Sigmoid colon (tissue), 7 donors: Measurements from ENCODE around the gene GEMIN7. TPM values are rescaled to one million over a fixed set of nuclear protein-coding genes. Genes with fewer than 3 reads are reported as not detected.

Experiments used
- DNase-seq: peaks from one replicate; pipeline ENCODE4 v3.0.0-alpha.2; 2019
- H3K27ac ChIP-seq, 4 donors: fragments of 200-600 bp; sonication (generic); one replicate each; pipeline ENCODE4 v1.5.1; 2016 to 2019; ENCODE audit warnings: mild to moderate bottlenecking in 1 of 4
- H3K27me3 ChIP-seq, 3 donors: fragments of 200-600 bp; sonication (generic); one replicate each; pipeline ENCODE4 v1.5.1; 2019; ENCODE audit warnings: mild to moderate bottlenecking in 1 of 3
- H3K36me3 ChIP-seq, 4 donors: fragments of 200-600 bp; sonication (generic); one replicate each; pipeline ENCODE4 v1.5.1; 2016 to 2019
- H3K4me1 ChIP-seq, 4 donors: fragments of 200-600 bp; sonication (generic); one replicate each; pipeline ENCODE4 v1.5.1; 2017 to 2019
- H3K4me3 ChIP-seq, 4 donors: fragments of 200-600 bp; sonication (generic); one replicate each; pipeline ENCODE4 v1.5.1; 2017 to 2019; ENCODE audit warnings: mild to moderate bottlenecking in 2 of 4, moderate library complexity in 1 of 4
- H3K9me3 ChIP-seq, 4 donors: fragments of 200-600 bp in 3 of 4; sonication (generic) in 3 of 4; one replicate each; pipeline versions ENCODE4 v1.5.1 to v1.6.1; 2013 to 2019
- EP300 ChIP-seq, 4 donors: sonication (generic); formaldehyde crosslinking; IDR thresholded peaks; one replicate each; pipeline ENCODE4 v1.6.1; 2017; ENCODE audit warnings: antibody characterized with exemption in 4 of 4
- POLR2A ChIP-seq, 2 donors: fragments of 450-650 bp; IDR thresholded peaks; one replicate each; pipeline ENCODE4 v1.6.1; 2016; ENCODE audit warnings: antibody characterized with exemption in 2 of 2, mild to moderate bottlenecking in 2 of 2, moderate library complexity in 2 of 2
- POLR2AphosphoS5 ChIP-seq, 4 donors: sonication (generic); formaldehyde crosslinking; IDR thresholded peaks; one replicate each; pipeline ENCODE4 v1.6.1; 2017; ENCODE audit warnings: antibody characterized with exemption in 4 of 4
- WGBS, 2 donors: extraction: QIAGEN DNeasy Blood & Tissue Kit; methylation state at CpG; one replicate each; pipeline ENCODE4 v1.1.7; 2013; 5-methylcytosine and 5-hydroxymethylcytosine counted together
- intact Hi-C: fragments of 100-400 bp; cut with DNase I; formaldehyde crosslinking; loops from one replicate; pipeline ENCODE4 v1.15.1; 2023
- polyA plus RNA-seq, 3 donors: library from polyadenylated mRNA; stranded (reverse); fragments of 200-250 nt; gene quantifications; one replicate each; pipeline ENCODE4 v1.2.3, GENCODE V29; 2013
- total RNA-seq, 4 donors: library from RNA; depleted of rRNA; stranded (reverse); fragments of >200 nt; gene quantifications; one replicate each; pipeline ENCODE4 v1.1.0, GENCODE V29; 2016
- TF ChIP-seq, protein P1 (sequence below), 4 experiments: fragments of 450-650 bp in 3 of 4; fragments of 200-600 bp in 1 of 4; IDR thresholded peaks; one replicate each; pipeline ENCODE4 v1.5.1; 2016 to 2019; ENCODE audit warnings: antibody characterized with exemption in 4 of 4, mild to moderate bottlenecking in 3 of 4, moderate library complexity in 2 of 4
- donor health status: healthy with polysubstance abuse.
- donor health status: Bipolar disorder and iron deficiency.
- donor health status: healthy.

GEMIN7 gene
- total and polyA plus RNA-seq, 7 donors = 10.3 to 31.2 (median 18.2) TPM

DNA sequence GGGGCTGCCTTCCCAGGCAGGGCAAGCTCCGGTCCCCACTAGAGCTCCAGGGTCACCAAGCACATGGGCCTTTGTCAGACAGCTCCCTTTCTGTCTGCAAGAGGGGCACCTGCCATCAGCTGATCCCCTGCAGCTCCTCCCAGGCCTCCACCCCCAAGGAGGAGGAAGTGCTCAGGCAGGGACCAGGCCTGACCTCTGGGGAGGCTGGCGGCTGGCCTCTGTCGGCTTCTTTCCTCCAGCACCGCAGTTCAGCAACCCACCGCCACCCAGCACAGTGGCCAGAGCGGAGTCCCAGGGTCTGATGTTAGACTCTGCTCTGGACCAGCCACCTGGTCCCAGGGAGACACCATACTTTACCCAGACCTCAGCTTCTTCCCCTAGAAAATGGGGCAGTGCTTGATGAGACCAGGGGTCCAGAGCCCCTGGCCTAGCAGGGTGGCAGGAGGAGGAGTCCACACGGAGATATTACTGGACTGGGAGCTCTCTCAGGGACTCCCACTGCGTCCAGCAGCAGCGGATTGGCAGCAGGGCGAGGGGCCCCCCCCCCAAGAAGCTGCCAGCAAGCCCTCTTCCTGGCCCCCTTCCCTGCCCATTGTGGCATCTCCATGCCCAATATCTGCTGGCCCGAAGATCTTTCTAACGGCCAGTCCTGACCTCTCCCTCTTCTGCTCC lies 57.6 kb downstream of the GEMIN7 start:
- H3K27ac ChIP-seq = peak overlapping the region in 3 of 4 donors; percentile 66 to 68 (median 67)
- peaks cover 0 to 22% (median 21%) of the 10 kb centered on the region in 4 donors for H3K4me1 ChIP-seq
- no peaks in the 10 kb centered on the region for H3K27me3 ChIP-seq
- DNase-seq = no peak
- H3K36me3 ChIP-seq = peaks cover 0 to 15% (median 6%) of the 10 kb centered on the region in 4 donors
- TF ChIP-seq EP300 (IDR thresholded peaks at IDR 0.05) (no peak), POLR2A (IDR thresholded peaks at IDR 0.05) (no peak), POLR2AphosphoS5 (IDR thresholded peaks at IDR 0.05) (no peak)
- TF ChIP-seq, protein P1, sequence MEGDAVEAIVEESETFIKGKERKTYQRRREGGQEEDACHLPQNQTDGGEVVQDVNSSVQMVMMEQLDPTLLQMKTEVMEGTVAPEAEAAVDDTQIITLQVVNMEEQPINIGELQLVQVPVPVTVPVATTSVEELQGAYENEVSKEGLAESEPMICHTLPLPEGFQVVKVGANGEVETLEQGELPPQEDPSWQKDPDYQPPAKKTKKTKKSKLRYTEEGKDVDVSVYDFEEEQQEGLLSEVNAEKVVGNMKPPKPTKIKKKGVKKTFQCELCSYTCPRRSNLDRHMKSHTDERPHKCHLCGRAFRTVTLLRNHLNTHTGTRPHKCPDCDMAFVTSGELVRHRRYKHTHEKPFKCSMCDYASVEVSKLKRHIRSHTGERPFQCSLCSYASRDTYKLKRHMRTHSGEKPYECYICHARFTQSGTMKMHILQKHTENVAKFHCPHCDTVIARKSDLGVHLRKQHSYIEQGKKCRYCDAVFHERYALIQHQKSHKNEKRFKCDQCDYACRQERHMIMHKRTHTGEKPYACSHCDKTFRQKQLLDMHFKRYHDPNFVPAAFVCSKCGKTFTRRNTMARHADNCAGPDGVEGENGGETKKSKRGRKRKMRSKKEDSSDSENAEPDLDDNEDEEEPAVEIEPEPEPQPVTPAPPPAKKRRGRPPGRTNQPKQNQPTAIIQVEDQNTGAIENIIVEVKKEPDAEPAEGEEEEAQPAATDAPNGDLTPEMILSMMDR (IDR thresholded peaks at IDR 0.05) = no peak
- H3K9me3 ChIP-seq = no peaks in the 10 kb centered on the region
- WGBS, 2 donors = 84 to 92% methylated on average over 12 of the region's 12 CpGs
- intact Hi-C loops = no loop called here
- H3K4me3 ChIP-seq = no peak overlapping the region

DNA sequence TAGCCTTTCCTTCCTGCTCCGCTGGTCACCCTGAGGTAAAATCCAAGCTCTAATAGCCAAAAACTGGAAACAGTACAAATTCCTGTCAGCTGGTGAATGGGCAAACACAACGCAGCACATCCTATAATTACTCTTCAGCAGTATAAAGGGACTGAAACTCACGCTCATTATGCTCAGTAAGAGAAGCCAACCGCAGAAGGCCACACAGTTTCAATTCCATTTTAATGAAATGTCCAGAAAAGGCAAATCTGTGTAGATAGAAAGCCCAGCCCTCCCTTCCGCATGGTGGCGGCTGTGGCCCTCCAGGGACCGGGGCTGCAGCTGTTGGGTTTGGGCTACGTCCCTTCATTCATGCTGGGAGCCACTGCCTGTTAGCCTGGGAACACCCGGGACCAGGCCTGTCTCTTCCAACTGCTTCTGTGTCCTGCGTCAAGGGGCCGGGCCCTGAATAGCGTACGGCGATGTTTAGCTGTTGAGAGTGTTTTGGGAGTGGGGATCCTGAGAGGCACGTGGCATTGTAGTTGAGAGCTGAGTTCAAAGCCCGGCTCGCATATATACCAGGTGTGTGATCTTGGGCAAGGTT lies 58.2 kb downstream of the GEMIN7 start:
- H3K9me3 ChIP-seq = no peaks in the 10 kb centered on the region
- H3K27me3 ChIP-seq = no peaks in the 10 kb centered on the region
- intact Hi-C loops = no loop called here
- H3K36me3 ChIP-seq = peaks cover 5 to 21% (median 11%) of the 10 kb centered on the region in 4 donors
- DNase-seq = no peak
- H3K27ac ChIP-seq = peak overlapping the region; percentile 12 to 68 (median 66)
- H3K4me1 ChIP-seq = peaks cover 0 to 22% (median 21%) of the 10 kb centered on the region in 4 donors
- WGBS, 2 donors = 80 to 90% methylated on average over 17 of the region's 17 CpGs
- TF ChIP-seq POLR2A (IDR thresholded peaks at IDR 0.05) (no peak), POLR2AphosphoS5 (IDR thresholded peaks at IDR 0.05) (peak in 2 of 4 donors; percentile 54 to 56)
- TF ChIP-seq, protein P1 (IDR thresholded peaks at IDR 0.05) = no peak
- peak overlapping the region in 1 of 4 donors; percentile 14 for H3K4me3 ChIP-seq

DNA sequence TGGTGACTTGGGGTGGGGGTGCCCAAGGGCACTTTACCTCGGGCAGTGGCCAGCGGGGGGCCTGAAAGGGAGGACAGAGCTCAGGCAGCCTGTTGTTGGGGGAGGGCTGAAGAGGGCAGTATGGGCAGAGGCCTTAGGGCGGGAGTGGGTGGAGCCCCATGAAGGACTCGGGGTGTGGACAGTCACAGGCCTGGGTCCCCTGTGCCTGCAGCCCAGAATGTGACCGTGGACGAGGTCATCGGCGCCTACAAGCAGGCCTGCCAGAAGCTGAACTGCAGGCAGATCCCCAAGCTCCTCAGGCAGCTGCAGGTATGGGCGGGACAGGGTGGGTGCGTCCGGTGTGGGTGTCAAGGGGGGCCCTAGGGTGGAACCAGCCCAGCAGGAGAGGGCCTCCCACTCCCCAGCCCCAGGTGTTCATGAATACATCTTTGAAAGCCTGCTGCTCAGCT lies 59.3 kb downstream of the GEMIN7 start:
- H3K4me3 ChIP-seq = no peak overlapping the region
- TF ChIP-seq, protein P1 (IDR thresholded peaks at IDR 0.05) = no peak
- TF ChIP-seq EP300 (IDR thresholded peaks at IDR 0.05) = no peak
- H3K36me3 ChIP-seq = peaks cover 9 to 31% (median 19%) of the 10 kb centered on the region in 4 donors
- intact Hi-C loops = no loop called here
- 46 to 72% methylated on average over 11 of the region's 11 CpGs for WGBS, 2 donors
- H3K9me3 ChIP-seq = no peaks in the 10 kb centered on the region
- DNase-seq = no peak
- H3K27ac ChIP-seq = peak overlapping the region in 1 of 4 donors; percentile 68
- no peaks in the 10 kb centered on the region for H3K27me3 ChIP-seq
- H3K4me1 ChIP-seq = peaks cover 0 to 22% (median 21%) of the 10 kb centered on the region in 4 donors

DNA sequence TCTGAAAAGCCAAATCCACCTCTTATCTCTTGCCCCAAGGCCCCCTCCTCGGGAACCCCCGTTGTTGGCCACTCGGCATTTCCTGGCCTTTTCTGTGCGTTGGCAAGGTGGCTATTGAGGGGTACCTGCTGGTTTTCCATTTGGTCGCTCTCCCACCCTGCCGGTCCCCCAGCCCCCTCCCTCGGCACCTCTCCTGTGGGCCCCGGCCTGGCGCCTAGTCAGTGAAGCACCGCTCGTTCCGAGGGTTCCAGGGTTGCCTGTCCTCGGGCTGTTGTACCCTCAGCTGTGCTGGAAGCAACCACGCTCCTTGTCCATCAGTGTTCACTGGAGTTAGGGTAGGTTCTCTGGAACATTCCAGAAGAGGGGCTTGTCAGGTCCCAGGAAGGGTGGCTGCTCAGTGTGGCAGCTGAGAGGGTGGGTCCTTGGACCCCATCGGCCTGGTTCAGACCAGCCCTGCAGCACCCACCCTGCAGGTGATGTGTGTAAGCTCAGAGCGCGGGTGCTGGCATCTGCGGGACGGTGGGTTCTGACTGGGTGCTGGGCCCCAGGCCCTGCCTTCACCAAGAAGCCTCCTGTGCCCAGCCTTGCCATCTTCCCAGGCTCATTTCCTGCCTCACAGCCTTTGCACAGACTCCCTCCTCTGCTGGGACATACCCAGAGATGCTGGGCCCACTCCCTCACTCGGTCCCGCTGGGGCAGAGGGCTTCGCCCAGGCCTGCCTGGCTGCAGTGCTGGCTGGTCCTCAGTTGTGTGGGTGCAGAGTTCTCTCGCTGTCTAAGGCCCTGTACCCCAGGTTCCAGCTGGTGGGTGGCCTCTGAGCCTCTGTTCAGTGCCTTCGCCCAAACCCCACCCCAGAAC lies 60.5 kb downstream of the GEMIN7 start:
- no peak for TF ChIP-seq POLR2AphosphoS5 (IDR thresholded peaks at IDR 0.05)
- DNase-seq = no peak
- Histone ChIP-seq H3K36me3 (peaks cover 11 to 39% (median 25%) of the 10 kb centered on the region in 4 donors), H3K27me3 (no peaks in the 10 kb centered on the region), H3K27ac (no peak overlapping the region), H3K9me3 (no peaks in the 10 kb centered on the region), H3K4me1 (peaks cover 0 to 22% (median 21%) of the 10 kb centered on the region in 4 donors), H3K4me3 (no peak overlapping the region)
- intact Hi-C loops = no loop called here
- 96 to 97% methylated on average over 24 of the region's 24 CpGs for WGBS, 2 donors

DNA sequence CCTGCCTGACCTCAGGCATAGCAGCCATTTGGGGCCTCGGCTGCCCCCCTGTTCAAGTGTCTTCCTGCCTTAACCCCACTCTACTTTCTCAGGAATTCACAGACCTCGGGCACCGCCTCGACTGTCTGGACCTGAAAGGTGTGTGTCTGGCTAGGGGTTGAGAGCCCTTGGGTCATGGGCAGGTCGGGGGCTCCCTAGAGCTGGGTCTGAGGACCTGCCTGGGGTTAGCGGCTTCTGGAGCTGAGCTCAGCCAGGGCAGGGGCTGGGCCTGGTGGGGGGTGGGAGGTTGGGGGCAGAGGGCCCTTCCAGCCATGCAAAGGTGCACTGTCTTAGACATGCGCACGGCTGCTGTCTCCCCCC lies 61.1 kb downstream of the GEMIN7 start:
- Histone ChIP-seq H3K27me3 (no peaks in the 10 kb centered on the region), H3K27ac (no peak overlapping the region), H3K9me3 (no peaks in the 10 kb centered on the region), H3K36me3 (peaks cover 17 to 45% (median 28%) of the 10 kb centered on the region in 4 donors), H3K4me1 (peaks cover 0 to 22% (median 21%) of the 10 kb centered on the region in 4 donors), H3K4me3 (no peak overlapping the region)
- TF ChIP-seq POLR2AphosphoS5 (IDR thresholded peaks at IDR 0.05) (no peak), EP300 (IDR thresholded peaks at IDR 0.05) (no peak), POLR2A (IDR thresholded peaks at IDR 0.05) (no peak)
- TF ChIP-seq, protein P1 (IDR thresholded peaks at IDR 0.05) = no peak
- DNase-seq = no peak
- WGBS, 2 donors = 92 to 95% methylated on average over 8 of the region's 8 CpGs
- intact Hi-C loops = no loop called here
